HCT116 (cell line): ENCODE results near the gene ARHGAP23. TPM values are rescaled to one million over a fixed set of nuclear protein-coding genes. Genes with fewer than 3 reads are reported as not detected.

Experiments
- ATAC-seq: fragments of 200-7000 bp; cut with Tn5 transposase; 2 replicates; pipeline ENCODE4 v1.9.1; 2020; ENCODE audit warnings: mild to moderate bottlenecking, moderate library complexity
- BruUV-seq: library from RNA; stranded (reverse); fragments of 400-500 nt; replicated peaks from 2 replicates; lab custom pipeline; 2021; lab: Mats Ljungman, UMichigan
- CTCF ChIA-PET: fragments of 300-600 bp; sonication (Branson Sonifier 250); formaldehyde crosslinking; loops from one replicate; lab custom pipeline; 2021; ENCODE audit warnings: antibody characterized with exemption; lab: Charles Lee
- POLR2A ChIA-PET: fragments of 300-600, 350-600 bp; sonication (Branson Sonifier 250); formaldehyde crosslinking; loops from one replicate; lab custom pipeline; 2021; ENCODE audit warnings: antibody characterized with exemption; lab: Charles Lee
- RAD21 ChIA-PET, 2 experiments: fragments of 300-600 bp; sonication (Branson Sonifier 250); formaldehyde crosslinking; loops; one replicate each; lab custom pipeline; 2023; ENCODE audit warnings: low total read pairs in 2 of 2; ENCODE audit not compliant: uncharacterized antibody in 2 of 2, unreplicated experiment in 2 of 2, low non-redundant PET in 1 of 2; lab: Charles Lee
- DNase-seq: peaks from one replicate; pipeline ENCODE4 v3.0.0-alpha.2; 2010; ENCODE audit warnings: low read depth, low spot score
- H2AFZ ChIP-seq: fragments of 200-600 bp; shearing (Covaris generic), sonication (generic); 2 replicates; pipeline ENCODE4 v1.6.1; 2017; ENCODE audit warnings: low read depth, mixed run types, mixed read lengths, antibody characterized with exemption, low read length; ENCODE audit not compliant: poor library complexity, severe bottlenecking
- H3K27ac ChIP-seq: 2 replicates; pipeline ENCODE4 v1.5.1; 2012; ENCODE audit warnings: low read depth, low read length
- H3K27me3 ChIP-seq: fragments of 200-600 bp; sonication (generic); 2 replicates; pipeline ENCODE4 v1.6.1; 2016; ENCODE audit warnings: mixed run types, low read length, mixed read lengths; ENCODE audit not compliant: insufficient read depth
- H3K36me3 ChIP-seq, 2 experiments: fragments of 200-500 bp in 1 of 2; fragments of 200-600 bp in 1 of 2; sonication (Bioruptor generic) in 1 of 2; sonication (generic) in 1 of 2; 2 replicates each; pipeline versions ENCODE4 v1.5.1 to v1.6.1; 2014 to 2016; ENCODE audit warnings: low read length in 2 of 2, inconsistent platforms in 1 of 2, mixed read lengths in 1 of 2, mixed run types in 1 of 2; ENCODE audit not compliant: insufficient read depth in 2 of 2, control insufficient read depth in 1 of 2
- H3K4me1 ChIP-seq, 2 experiments: fragments of 200-600 bp in 1 of 2; sonication (generic) in 1 of 2; 2 replicates each; pipeline versions ENCODE4 v1.5.1 to v1.6.1; 2012 to 2017; ENCODE audit warnings: low read length in 2 of 2, inconsistent platforms in 1 of 2, mild to moderate bottlenecking in 1 of 2, mixed read lengths in 1 of 2, mixed run types in 1 of 2, moderate library complexity in 1 of 2; ENCODE audit not compliant: insufficient read depth in 2 of 2, control insufficient read depth in 1 of 2
- H3K4me2 ChIP-seq: fragments of 200-600 bp; sonication (generic); 2 replicates; pipeline ENCODE4 v1.6.1; 2017; ENCODE audit warnings: mixed run types, low read length, mixed read lengths
- H3K4me3 ChIP-seq, 2 experiments: fragments of 200-600 bp in 1 of 2; sonication (generic) in 1 of 2; replicated peaks in 1 of 2; 2 replicates each; pipeline ENCODE4 v1.5.1; 2011 to 2016; ENCODE audit warnings: low read length in 2 of 2, control low read depth in 1 of 2, low read depth in 1 of 2, mild to moderate bottlenecking in 1 of 2, mixed read lengths in 1 of 2, mixed run types in 1 of 2
- H3K79me2 ChIP-seq: fragments of 200-600 bp; sonication (generic); 2 replicates; pipeline ENCODE4 v1.6.1; 2017; ENCODE audit warnings: mild to moderate bottlenecking, mixed run types, low read length, moderate library complexity, mixed read lengths; ENCODE audit not compliant: insufficient read depth
- H3K9ac ChIP-seq: fragments of 200-600 bp; sonication (generic); 2 replicates; pipeline ENCODE4 v1.6.1; 2016; ENCODE audit warnings: low read length, mixed read lengths
- H3K9me2 ChIP-seq: fragments of 200-600 bp; sonication (generic), shearing (Covaris generic); 2 replicates; pipeline ENCODE4 v1.6.1; 2017; ENCODE audit warnings: mixed run types, mild to moderate bottlenecking, moderate library complexity; ENCODE audit not compliant: insufficient read depth
- H3K9me3 ChIP-seq, 2 experiments: fragments of 200-500 bp in 1 of 2; fragments of 200-600 bp in 1 of 2; sonication (Bioruptor generic) in 1 of 2; sonication (generic) in 1 of 2; 2 replicates each; pipeline ENCODE4 v1.6.1; 2014 to 2017; ENCODE audit warnings: low read length in 2 of 2, mixed read lengths in 2 of 2, inconsistent platforms in 1 of 2, low read depth in 1 of 2, mild to moderate bottlenecking in 1 of 2, mixed run types in 1 of 2, moderate library complexity in 1 of 2; ENCODE audit not compliant: control insufficient read depth in 1 of 2, insufficient read depth in 1 of 2
- H4K20me1 ChIP-seq: fragments of 200-600 bp; sonication (generic), shearing (Covaris generic); 2 replicates; pipeline ENCODE4 v1.6.1; 2017; ENCODE audit warnings: mixed run types, mild to moderate bottlenecking, moderate library complexity; ENCODE audit not compliant: insufficient read depth
- CEBPB ChIP-seq: IDR thresholded peaks from 2 replicates; pipeline ENCODE4 v1.6.1; 2012; ENCODE audit warnings: low read depth
- EZH2phosphoT487 ChIP-seq: fragments of 200-600 bp; IDR thresholded peaks from 2 replicates; pipeline ENCODE4 v1.6.1; 2018; ENCODE audit warnings: antibody characterized with exemption, borderline replicate concordance
- MAX ChIP-seq: IDR thresholded peaks from 2 replicates; pipeline ENCODE4 v1.6.1; 2012
- POLR2A ChIP-seq: IDR thresholded peaks from 2 replicates; pipeline ENCODE4 v1.7.0; 2011; ENCODE audit warnings: borderline replicate concordance; ENCODE audit not compliant: insufficient read depth, insufficient read length; ENCODE audit errors: extremely low read depth
- POLR2AphosphoS5 ChIP-seq: IDR thresholded peaks from 2 replicates; pipeline ENCODE4 v1.6.1; 2011; ENCODE audit warnings: mild to moderate bottlenecking, low read depth, low read length, moderate library complexity
- SP1 ChIP-seq: IDR thresholded peaks from 2 replicates; pipeline ENCODE4 v1.6.1; 2012; ENCODE audit warnings: low read depth
- ZFX ChIP-seq: fragments of 450-650 bp; IDR thresholded peaks from 2 replicates; pipeline ENCODE4 v1.6.1; 2017
- intact Hi-C: fragments of 100-400 bp; cut with micrococcal nuclease; formaldehyde crosslinking; loops from 2 replicates; pipeline ENCODE4 v1.10.0; 2022
- total RNA-seq: library from RNA; stranded (reverse); gene quantifications from one replicate; pipeline ENCODE4 v1.2.1, GENCODE V29; 2021; ENCODE audit not compliant: unreplicated experiment
- TF ChIP-seq, protein P1 (sequence below): IDR thresholded peaks from 2 replicates; pipeline ENCODE4 v1.6.1; 2012

The ARHGAP23 gene
- total RNA-seq, 1 experiment from 2014 or later: 41.0 TPM

DNA sequence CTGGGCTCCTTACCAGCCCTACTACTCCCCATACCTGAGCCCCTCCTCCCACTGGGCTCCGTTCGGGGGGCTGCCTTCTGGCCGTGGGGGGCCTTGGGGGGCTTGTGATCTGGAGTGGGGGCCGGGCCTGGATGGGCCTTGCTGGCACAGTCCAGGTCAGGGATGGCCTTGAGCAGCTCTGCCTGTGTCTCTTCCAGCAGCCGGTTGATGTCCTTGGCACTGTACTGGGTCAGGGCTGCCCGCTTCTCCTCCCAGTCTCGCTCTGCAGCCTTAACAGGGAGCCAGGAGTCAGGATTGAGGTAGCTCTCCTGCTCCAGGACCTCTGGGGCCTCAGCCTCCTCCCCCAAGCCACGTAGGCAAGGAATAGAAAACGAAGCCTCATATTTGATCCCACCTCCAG is 122.9 kb downstream of the ARHGAP23 start:
- Histone ChIP-seq H3K27me3 (no peaks in the 10 kb centered on the region), H3K4me2 (no peak overlapping the region), H3K27ac (no peak overlapping the region), H4K20me1 (no peaks in the 10 kb centered on the region), H3K4me1 (peaks cover 0 to 13% of the 10 kb centered on the region in 2 experiments; a peak in 1 of 4 replicates), H3K4me3 (no peak overlapping the region), H3K79me2 (no peaks in the 10 kb centered on the region), H2AFZ (no peak overlapping the region), H3K9me3 (no peaks in the 10 kb centered on the region), H3K9ac (no peak overlapping the region), H3K9me2 (no peaks in the 10 kb centered on the region), H3K36me3 (no peaks in the 10 kb centered on the region)
- intact Hi-C loops: no loop called here
- DNase-seq (no peak), ATAC-seq (no peak)
- POLR2A ChIA-PET: no interaction called here
- TF ChIP-seq ZFX (no peak), SP1 (no peak)
- TF ChIP-seq, protein P1, sequence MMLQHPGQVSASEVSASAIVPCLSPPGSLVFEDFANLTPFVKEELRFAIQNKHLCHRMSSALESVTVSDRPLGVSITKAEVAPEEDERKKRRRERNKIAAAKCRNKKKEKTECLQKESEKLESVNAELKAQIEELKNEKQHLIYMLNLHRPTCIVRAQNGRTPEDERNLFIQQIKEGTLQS: no peak
- BruUV-seq: no TSS peak
- CTCF ChIA-PET: interaction anchor here (1.2 kb wide), 1 partner anchor 14 kb away, joined by 4 read pairs; no protein-coding TSS in a partner anchor
- RAD21 ChIA-PET: no interaction called here

GRCh38 chr17:38552343-38552742 is 124.1 kb downstream of the ARHGAP23 start:
- no TSS peak for BruUV-seq
- TF ChIP-seq CEBPB: no peak
- no peak for TF ChIP-seq EZH2phosphoT487
- TF ChIP-seq POLR2AphosphoS5: no peak
- no peak for TF ChIP-seq POLR2A
- TF ChIP-seq MAX: no peak
- TF ChIP-seq, all 23 proteins: peak for 0
- ChIA-PET POLR2A (no interaction called here), RAD21 (no interaction called here), CTCF (no interaction called here)
- Histone ChIP-seq H2AFZ (no peak overlapping the region), H3K36me3 (no peaks in the 10 kb centered on the region), H3K4me1 (peaks cover under 1 to 17% of the 10 kb centered on the region in 2 experiments; a peak in 3 of 4 replicates), H3K27me3 (no peaks in the 10 kb centered on the region), H3K4me3 (no peak overlapping the region), H3K4me2 (no peak overlapping the region), H4K20me1 (no peaks in the 10 kb centered on the region), H3K9me3 (no peaks in the 10 kb centered on the region), H3K79me2 (no peaks in the 10 kb centered on the region), H3K27ac (no peak overlapping the region), H3K9me2 (no peaks in the 10 kb centered on the region), H3K9ac (no peak overlapping the region)
- no peak for ATAC-seq
- DNase-seq: no peak
- intact Hi-C loops: no loop called here
